GM10248 (cell line): ENCODE results near the gene SYT2.
"Not testable (repeated sequence)": the region's sequence is repeated elsewhere in the genome, so short reads cannot be mapped to it uniquely, and the experiment has no call there.

Source experiments
- CTCF ChIA-PET: fragments of 300-600 bp; sonication (Branson Sonifier 250); formaldehyde crosslinking; extraction: SDS; loops from one replicate; lab custom pipeline; 2021; ENCODE audit warnings: antibody characterized with exemption; lab: Yijun Ruan, JAX
- POLR2A ChIA-PET: fragments of 350-650 bp; sonication (Branson Sonifier 250); formaldehyde crosslinking; extraction: SDS; loops from one replicate; lab custom pipeline; 2020; ENCODE audit warnings: antibody characterized with exemption; lab: Yijun Ruan, JAX
- DNase-seq: peaks from one replicate; pipeline ENCODE4 v3.0.0; 2012; ENCODE audit errors: extremely low spot score
- CTCF ChIP-seq: IDR thresholded peaks from 2 replicates; pipeline ENCODE4 v1.5.1; 2012; ENCODE audit warnings: mild to moderate bottlenecking, low read depth; ENCODE audit errors: extremely low read depth, missing control alignments, control extremely low read depth

Gene SYT2

GRCh38 chr1:202614363-202615207, 95.7 kb downstream of the SYT2 start:
- TF ChIP-seq CTCF, result peak; percentile 17
- DNase-seq, POLR2A ChIA-PET: not testable (repeated sequence)
- CTCF ChIA-PET, result interaction anchor here (1.1 to 2.0 kb wide), 2 partner anchors 15 to 43 kb away, joined by 4 read pairs; no protein-coding TSS in a partner anchor

- ChIA-PET POLR2A (no interaction called here), CTCF (no interaction called here)
- TF ChIP-seq CTCF, result no peak
- DNase-seq, result no peak
Measured at GRCh38 chr1:202613571-202613970, 96.7 kb downstream of the SYT2 start.

- CTCF ChIA-PET, result interaction anchor here (1.7 kb wide), 1 partner anchor 12 kb away, joined by 5 read pairs; no protein-coding TSS in a partner anchor
- POLR2A ChIA-PET, DNase-seq: not testable (repeated sequence)
Measured at GRCh38 chr1:202612036-202612435, 98.2 kb downstream of the SYT2 start.

GRCh38 chr1:202605515-202605914, 104.7 kb downstream of the SYT2 start:
- CTCF ChIA-PET, result interaction anchor here (1.0 to 1.8 kb wide), 2 partner anchors 20 to 24 kb away, joined by 3 to 4 read pairs; no protein-coding TSS in a partner anchor
- POLR2A ChIA-PET, result no interaction called here
- TF ChIP-seq CTCF, result no peak
- no peak for DNase-seq

- no peak for TF ChIP-seq CTCF
- ChIA-PET POLR2A (no interaction called here), CTCF (interaction anchor here (0.9 to 1.2 kb wide), 2 partner anchors 31 to 36 kb away, joined by 3 read pairs; no protein-coding TSS in a partner anchor)
- DNase-seq, result no peak
Measured at GRCh38 chr1:202603435-202603834, 106.8 kb downstream of the SYT2 start.

- CTCF ChIA-PET, result interaction anchor here (0.6 to 3.2 kb wide), 19 partner anchors 10 to 259 kb away, joined by 3 to 13 read pairs (median 4); partner anchors contain the start of gene UBE2T
- DNase-seq, result no peak
- POLR2A ChIA-PET, result no interaction called here
- no peak for TF ChIP-seq CTCF
Measured at GRCh38 chr1:202600432-202601041, 109.7 kb downstream of the SYT2 start.
